ENCODE results near the gene DNAH2. TPM values are rescaled to one million over a fixed set of nuclear protein-coding genes. Genes with fewer than 3 reads are reported as not detected.

DNAH2 gene
- polyA plus RNA-seq, 5 donors: 1.1 to 3.8 (median 2.1) TPM

DNA sequence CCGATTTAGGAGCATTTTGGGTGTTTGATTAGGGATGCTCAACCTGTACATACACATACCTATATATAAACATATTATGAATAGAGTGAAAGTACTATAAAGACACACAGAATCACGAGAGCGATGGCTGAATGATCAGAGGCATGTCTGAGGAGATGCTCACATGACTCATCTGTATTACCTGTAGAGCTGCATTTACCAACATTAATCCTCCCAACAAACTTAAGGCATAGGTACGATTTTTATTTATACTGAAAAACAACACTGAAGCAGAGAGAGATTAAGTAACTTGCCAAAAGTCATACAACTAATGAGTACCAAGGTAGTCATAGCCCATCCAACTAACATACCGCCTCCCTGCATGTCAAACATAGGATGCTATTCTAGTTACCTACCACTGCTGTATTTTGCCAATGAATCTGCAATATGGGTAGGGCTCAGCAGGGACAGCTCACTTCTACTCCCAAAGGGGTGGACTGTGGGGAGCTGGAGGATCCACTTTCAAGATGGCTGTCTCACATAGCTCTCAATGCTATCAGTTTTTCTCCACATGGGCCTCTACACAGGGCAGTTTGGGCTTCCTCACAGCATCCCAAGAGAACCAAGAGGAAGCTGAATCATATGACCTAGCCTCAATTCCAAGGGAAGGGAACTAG, 147.6 kb downstream of the DNAH2 start:
- DNase-seq: no peak

DNA sequence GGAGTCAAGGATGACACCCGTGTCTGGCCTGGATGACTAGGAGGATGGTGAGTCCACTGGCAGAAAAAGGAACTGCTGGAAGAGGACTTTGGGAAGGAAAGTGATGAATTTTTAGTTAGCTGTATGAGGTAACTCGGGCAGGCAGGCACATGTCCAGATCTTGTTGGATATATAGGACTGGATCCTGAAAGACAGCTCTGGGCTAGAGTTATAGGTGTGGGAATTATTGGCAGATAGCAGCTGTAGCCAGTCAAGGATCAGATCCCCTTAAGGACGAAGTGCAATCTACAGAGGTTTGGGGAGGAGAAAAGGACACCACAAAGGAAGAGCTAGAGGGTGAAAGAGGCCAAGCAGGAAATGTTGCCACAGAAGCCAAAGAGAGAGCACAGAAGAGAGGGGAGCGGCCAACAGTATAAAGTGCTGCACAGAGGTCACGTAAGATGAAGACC, 150.4 kb downstream of the DNAH2 start:
- no peak for DNase-seq

DNA sequence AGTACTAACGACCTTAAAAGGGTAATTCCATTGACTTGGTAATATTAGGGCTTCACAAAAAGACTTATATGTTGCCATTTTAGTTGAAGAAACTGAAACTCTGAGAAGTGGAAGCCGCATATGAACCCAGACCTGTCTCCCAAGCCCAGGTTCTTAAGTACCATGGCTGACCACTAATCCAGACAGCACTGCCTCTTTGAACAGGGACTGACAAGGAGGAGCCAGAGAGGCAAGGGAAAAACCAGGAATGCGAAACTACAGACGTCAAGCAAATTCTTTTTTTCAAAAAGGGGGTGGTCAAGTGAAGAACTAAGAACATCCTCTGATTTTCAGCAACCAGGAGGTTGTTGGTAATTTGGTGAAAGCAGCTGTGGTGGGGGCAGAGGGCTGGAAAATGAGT, 155.5 kb downstream of the DNAH2 start:
- DNase-seq: no peak

DNA sequence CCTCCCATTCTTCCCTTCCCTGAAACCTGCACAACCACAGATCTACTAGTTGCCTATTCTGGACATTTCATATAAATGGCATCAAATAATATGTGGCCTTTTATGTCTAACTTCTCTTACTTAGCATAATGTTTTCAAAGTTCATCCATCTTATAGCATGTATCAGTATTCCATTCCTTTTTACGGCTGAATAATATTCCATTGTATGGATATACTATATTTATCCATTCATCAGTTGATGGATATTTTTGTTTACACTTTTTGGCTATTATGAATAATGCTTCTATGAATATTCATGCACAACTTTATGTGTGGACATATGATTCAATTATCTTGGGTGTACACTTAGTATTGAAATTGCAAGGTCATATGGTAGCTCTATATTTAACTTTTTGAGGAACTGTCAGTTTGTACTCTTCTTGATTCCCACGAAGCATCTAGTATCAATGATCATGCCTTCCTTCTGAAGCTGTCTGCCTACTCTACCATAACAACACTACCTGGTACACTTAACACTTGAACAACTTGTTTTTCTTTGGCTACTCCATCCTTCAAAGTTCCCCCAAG, 158.3 kb downstream of the DNAH2 start:
- DNase-seq: no peak

DNA sequence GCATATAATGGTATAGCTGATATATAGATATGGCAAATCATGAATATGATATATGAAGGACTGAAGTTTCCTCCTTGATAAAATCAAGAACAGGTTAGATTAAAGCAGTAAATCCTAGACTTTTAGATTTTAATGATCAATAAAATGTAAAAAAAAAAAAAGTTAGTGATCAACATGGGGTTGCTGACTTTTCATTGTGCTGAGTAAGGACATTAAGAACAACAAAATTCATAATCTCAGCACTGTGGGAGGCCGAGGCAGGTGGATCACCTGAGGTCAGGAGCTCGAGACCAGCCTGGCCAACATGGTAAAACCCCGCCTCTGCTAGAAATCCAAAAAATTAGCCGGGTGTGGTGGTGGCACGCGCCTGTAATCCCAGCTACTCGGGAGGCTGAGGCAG, 160.7 kb downstream of the DNAH2 start:
- DNase-seq: no peak

DNA sequence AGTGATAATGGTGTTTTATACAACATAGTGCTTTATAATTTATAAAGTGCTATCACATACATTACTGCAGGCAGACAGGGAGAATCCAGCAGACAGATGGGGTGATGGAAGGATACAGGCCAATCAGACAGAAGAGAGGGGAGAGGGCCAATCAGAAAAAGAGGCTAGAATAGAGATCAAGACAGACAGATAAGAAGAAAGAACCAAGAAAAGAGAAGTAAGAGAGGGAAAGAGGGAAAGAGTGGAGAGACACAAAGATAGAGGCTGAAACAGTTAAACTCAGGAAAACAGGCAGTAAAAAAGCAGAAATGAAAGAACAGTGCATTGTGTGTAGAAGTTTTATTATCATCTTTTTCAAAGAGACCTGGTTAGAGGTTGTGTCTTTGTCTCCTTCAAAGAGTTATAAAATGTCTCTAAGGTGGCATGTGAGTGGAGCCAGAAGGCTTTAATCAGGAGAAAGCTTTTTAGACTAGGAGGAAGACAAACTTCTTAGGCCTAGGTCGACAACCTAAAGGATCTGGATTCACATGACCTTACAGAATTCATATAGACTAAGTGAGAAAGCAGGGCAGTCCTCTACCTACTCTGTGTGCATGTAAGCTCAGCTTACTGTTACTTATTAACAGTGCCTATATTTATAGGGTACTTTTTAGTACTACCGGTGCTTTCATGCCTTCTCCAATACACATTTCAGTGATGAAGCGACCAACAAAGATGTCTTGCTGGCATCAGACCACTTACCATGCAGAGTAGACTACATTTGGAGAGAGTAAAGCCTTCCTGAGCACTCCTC, 162.7 kb downstream of the DNAH2 start:
- no peak for DNase-seq

DNA sequence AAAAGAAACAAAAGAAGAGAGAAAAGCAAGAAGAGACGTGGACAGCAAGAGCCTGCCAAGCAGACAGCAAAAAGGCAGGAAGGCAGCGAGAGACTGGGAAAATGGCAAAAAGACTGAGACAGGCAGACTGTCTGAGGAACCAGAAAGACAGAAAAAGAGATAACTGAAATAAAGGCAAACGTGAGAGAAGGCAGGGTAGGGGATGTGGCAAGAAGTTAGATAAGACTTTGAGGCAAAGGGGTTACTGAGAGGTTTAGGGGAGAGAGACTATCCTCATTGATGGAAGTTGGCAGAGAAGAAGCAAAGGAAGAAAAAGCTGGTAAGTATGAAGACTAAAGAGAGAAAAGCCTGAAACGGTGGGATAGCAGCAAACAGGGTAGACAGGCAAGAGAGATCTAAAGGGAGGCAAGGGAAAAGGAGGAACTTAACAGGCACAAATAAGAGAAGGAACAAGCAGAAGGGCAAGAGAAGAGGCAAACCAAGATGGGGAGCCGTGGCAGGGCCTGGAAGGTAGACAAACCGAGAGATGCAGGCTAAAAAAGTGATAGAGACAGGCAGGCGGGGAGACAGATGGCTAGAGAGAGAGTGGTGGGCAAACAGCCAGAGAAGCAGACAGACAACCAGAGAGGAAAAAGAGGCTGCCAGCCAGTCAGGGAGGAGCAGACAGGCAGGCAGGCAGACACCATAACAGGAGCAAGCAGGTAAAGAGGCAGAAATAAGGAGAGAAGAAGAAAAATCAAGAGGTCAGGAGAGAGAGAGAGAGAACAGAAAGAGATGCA, 163.9 kb downstream of the DNAH2 start:
- no peak for DNase-seq

DNA sequence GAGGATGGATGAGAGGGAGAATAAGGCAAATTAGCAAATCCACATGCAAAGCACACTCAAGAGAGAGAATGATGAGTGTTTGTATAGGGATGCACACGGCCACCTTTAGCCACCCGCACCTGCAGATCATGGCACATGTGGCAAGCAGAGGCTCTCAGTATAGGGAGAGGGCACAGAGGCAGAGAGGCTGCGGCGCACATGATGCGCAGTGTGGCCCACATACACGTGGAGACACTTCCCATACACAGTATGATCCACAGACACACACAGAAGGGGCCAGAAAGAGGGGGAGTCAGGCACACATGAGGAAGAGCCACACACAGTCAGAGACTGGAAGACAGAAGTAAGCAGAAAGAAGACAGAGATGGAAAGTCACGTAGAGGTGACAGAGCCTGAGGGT, 164.5 kb downstream of the DNAH2 start:
- no peak for DNase-seq

DNA sequence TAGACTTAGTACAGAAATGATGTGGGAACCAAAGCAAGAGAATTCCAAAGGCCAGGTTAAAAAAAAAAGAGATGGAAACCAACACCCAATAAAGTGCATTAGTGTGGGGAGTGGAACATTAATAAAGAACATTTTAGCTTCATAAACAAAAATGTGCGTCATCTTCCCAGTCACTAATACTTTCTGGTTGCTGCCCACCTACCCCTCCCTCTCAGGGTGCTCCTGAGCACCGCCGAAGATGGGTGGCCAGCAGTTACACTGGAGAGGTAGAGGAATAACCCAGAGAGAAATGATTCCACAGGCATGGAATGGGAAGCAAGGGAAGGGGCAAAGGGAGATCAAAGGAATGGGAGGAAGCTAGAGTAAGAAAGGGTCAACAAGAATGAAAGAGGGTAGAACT, 165.1 kb downstream of the DNAH2 start:
- DNase-seq: no peak

Other genes starting within 250 kb of the DNAH2 start
- gene ZBTB4, start 238.1 kb upstream of the DNAH2 start, polyA plus RNA-seq (ENCODE audit: insufficient read depth in 1 of 5, insufficient read length in 5 of 5, low replicate concordance in 1 of 5): 10 to 100 TPM; 36.6 to 52.9 (median 43.8) TPM
- under 1 TPM; 0.15 to 0.40 (median 0.35) TPM for gene SLC35G6, start 236.3 kb upstream of the DNAH2 start, polyA plus RNA-seq (ENCODE audit: insufficient read depth in 1 of 5, insufficient read length in 5 of 5, low replicate concordance in 1 of 5)
- gene POLR2A, start 233.4 kb upstream of the DNAH2 start, polyA plus RNA-seq (ENCODE audit: insufficient read depth in 1 of 5, insufficient read length in 5 of 5, low replicate concordance in 1 of 5): 100 to 1,000 TPM in 1 of 5 donors, 10 to 100 TPM in 4; 79.6 to 127 (median 89.6) TPM
- gene TNFSF12, start 168.7 kb upstream of the DNAH2 start, polyA plus RNA-seq (ENCODE audit: insufficient read depth in 1 of 5, insufficient read length in 5 of 5, low replicate concordance in 1 of 5): 10 to 100 TPM; 20.1 to 40.5 (median 31.3) TPM
- 10 to 100 TPM; 16.2 to 23.2 (median 17.2) TPM for gene TNFSF13, start 159.0 kb upstream of the DNAH2 start, polyA plus RNA-seq (ENCODE audit: insufficient read depth in 1 of 5, insufficient read length in 5 of 5, low replicate concordance in 1 of 5)
- gene SENP3, start 155.8 kb upstream of the DNAH2 start, polyA plus RNA-seq (ENCODE audit: insufficient read depth in 1 of 5, insufficient read length in 5 of 5, low replicate concordance in 1 of 5): 10 to 100 TPM; 61.1 to 72.4 (median 70.5) TPM
- gene CD68, start 138.1 kb upstream of the DNAH2 start, polyA plus RNA-seq (ENCODE audit: insufficient read depth in 1 of 5, insufficient read length in 5 of 5, low replicate concordance in 1 of 5): 10 to 100 TPM; 30.7 to 40.7 (median 32.3) TPM
- gene MPDU1, start 133.9 kb upstream of the DNAH2 start, polyA plus RNA-seq (ENCODE audit: insufficient read depth in 1 of 5, insufficient read length in 5 of 5, low replicate concordance in 1 of 5): 10 to 100 TPM; 83.2 to 98.1 (median 93.5) TPM
- gene SOX15, start 127.7 kb upstream of the DNAH2 start, polyA plus RNA-seq (ENCODE audit: insufficient read depth in 1 of 5, insufficient read length in 5 of 5, low replicate concordance in 1 of 5): 1 to 10 TPM; 1.4 to 2.5 (median 1.8) TPM
- gene FXR2, start 102.8 kb upstream of the DNAH2 start, polyA plus RNA-seq (ENCODE audit: insufficient read depth in 1 of 5, insufficient read length in 5 of 5, low replicate concordance in 1 of 5): 10 to 100 TPM; 33.0 to 43.8 (median 38.6) TPM
- 10 to 100 TPM; 70.6 to 93.8 (median 86.2) TPM for gene SAT2, start 89.9 kb upstream of the DNAH2 start, polyA plus RNA-seq (ENCODE audit: insufficient read depth in 1 of 5, insufficient read length in 5 of 5, low replicate concordance in 1 of 5)
- 1 to 10 TPM; 1.1 to 2.0 (median 1.2) TPM for gene SHBG, start 87.6 kb upstream of the DNAH2 start, polyA plus RNA-seq (ENCODE audit: insufficient read depth in 1 of 5, insufficient read length in 5 of 5, low replicate concordance in 1 of 5)
- 10 to 100 TPM; 20.5 to 31.5 (median 25.5) TPM for gene ATP1B2, start 66.8 kb upstream of the DNAH2 start, polyA plus RNA-seq (ENCODE audit: insufficient read depth in 1 of 5, insufficient read length in 5 of 5, low replicate concordance in 1 of 5)
- gene TP53, start 30.3 kb upstream of the DNAH2 start, polyA plus RNA-seq (ENCODE audit: insufficient read depth in 1 of 5, insufficient read length in 5 of 5, low replicate concordance in 1 of 5): 10 to 100 TPM; 68.9 to 88.2 (median 78.4) TPM
- 10 to 100 TPM; 10.3 to 17.5 (median 13.3) TPM for gene WRAP53, start 29.3 kb upstream of the DNAH2 start, polyA plus RNA-seq (ENCODE audit: insufficient read depth in 1 of 5, insufficient read length in 5 of 5, low replicate concordance in 1 of 5)
- gene EFNB3, start 12.5 kb upstream of the DNAH2 start, polyA plus RNA-seq (ENCODE audit: insufficient read depth in 1 of 5, insufficient read length in 5 of 5, low replicate concordance in 1 of 5): 10 to 100 TPM; 28.2 to 37.8 (median 32.1) TPM
- 10 to 100 TPM; 15.1 to 28.6 (median 25.7) TPM for gene KDM6B, start 116.5 kb downstream of the DNAH2 start, polyA plus RNA-seq (ENCODE audit: insufficient read depth in 1 of 5, insufficient read length in 5 of 5, low replicate concordance in 1 of 5)
- gene TMEM88, start 137.3 kb downstream of the DNAH2 start, polyA plus RNA-seq (ENCODE audit: insufficient read depth in 1 of 5, insufficient read length in 5 of 5, low replicate concordance in 1 of 5): 10 to 100 TPM; 12.5 to 23.6 (median 16.0) TPM
- gene NAA38, start 139.8 kb downstream of the DNAH2 start, polyA plus RNA-seq (ENCODE audit: insufficient read depth in 1 of 5, insufficient read length in 5 of 5, low replicate concordance in 1 of 5): 100 to 1,000 TPM in 1 of 5 donors, 10 to 100 TPM in 4; 58.2 to 121 (median 71.0) TPM
- gene CYB5D1, start 140.3 kb downstream of the DNAH2 start, polyA plus RNA-seq (ENCODE audit: insufficient read depth in 1 of 5, insufficient read length in 5 of 5, low replicate concordance in 1 of 5): 10 to 100 TPM; 18.7 to 22.7 (median 19.6) TPM
- gene CHD3, start 171.0 kb downstream of the DNAH2 start, polyA plus RNA-seq (ENCODE audit: insufficient read depth in 1 of 5, insufficient read length in 5 of 5, low replicate concordance in 1 of 5): 100 to 1,000 TPM; 177 to 239 (median 196) TPM
- gene RNF227, start 198.5 kb downstream of the DNAH2 start, polyA plus RNA-seq (ENCODE audit: insufficient read depth in 1 of 5, insufficient read length in 5 of 5, low replicate concordance in 1 of 5): 1 to 10 TPM; 2.2 to 3.4 (median 3.0) TPM
- 10 to 100 TPM in 3 of 5 donors, 1 to 10 TPM in 2; 8.7 to 12.1 (median 10.3) TPM for gene KCNAB3, start 212.1 kb downstream of the DNAH2 start, polyA plus RNA-seq (ENCODE audit: insufficient read depth in 1 of 5, insufficient read length in 5 of 5, low replicate concordance in 1 of 5)
- 100 to 1,000 TPM; 111 to 164 (median 138) TPM for gene TRAPPC1, start 214.2 kb downstream of the DNAH2 start, polyA plus RNA-seq (ENCODE audit: insufficient read depth in 1 of 5, insufficient read length in 5 of 5, low replicate concordance in 1 of 5)
- gene CNTROB, start 214.5 kb downstream of the DNAH2 start, polyA plus RNA-seq (ENCODE audit: insufficient read depth in 1 of 5, insufficient read length in 5 of 5, low replicate concordance in 1 of 5): 10 to 100 TPM; 67.3 to 82.5 (median 74.7) TPM